ACHN (cell line): Measurements from ENCODE around the gene PATL1.

Source experiments
- DNase-seq: peaks from one replicate; pipeline ENCODE4 v3.0.0-alpha.2; 2015
- in situ Hi-C: cut with HindIII; loops from 2 replicates; pipeline ENCODE4 v1.10.0; 2017; ENCODE audit warnings: low sequenced_read_pairs, low pct_ligation_motif_present, low pct_unique_long_range_greater_than_20kb

The PATL1 gene

GRCh38 chr11:59625703-59626102 lies 43.1 kb downstream of the PATL1 start:
- in situ Hi-C loops, result no loop called here
- no peak for DNase-seq

DNA sequence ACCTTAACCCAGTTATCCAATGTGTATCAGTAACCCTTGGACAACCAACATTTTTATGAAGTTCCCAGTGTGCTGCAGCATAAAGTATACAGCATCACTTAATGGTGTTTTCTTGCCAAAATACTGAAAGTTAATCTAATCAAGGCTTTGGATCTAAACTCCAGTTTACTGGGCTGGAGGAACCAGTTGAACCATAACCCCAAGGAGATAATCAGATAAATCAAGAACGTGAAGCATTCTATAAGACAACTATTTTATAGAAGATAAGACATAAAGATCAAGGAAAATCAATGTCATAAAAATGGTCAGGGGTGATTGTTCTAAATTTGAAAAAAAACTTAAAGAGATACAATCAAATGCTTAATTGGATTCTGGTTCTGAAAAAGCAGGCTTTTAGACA lies 51.0 kb downstream of the PATL1 start:
- in situ Hi-C loops, result no loop called here
- no peak for DNase-seq

DNA sequence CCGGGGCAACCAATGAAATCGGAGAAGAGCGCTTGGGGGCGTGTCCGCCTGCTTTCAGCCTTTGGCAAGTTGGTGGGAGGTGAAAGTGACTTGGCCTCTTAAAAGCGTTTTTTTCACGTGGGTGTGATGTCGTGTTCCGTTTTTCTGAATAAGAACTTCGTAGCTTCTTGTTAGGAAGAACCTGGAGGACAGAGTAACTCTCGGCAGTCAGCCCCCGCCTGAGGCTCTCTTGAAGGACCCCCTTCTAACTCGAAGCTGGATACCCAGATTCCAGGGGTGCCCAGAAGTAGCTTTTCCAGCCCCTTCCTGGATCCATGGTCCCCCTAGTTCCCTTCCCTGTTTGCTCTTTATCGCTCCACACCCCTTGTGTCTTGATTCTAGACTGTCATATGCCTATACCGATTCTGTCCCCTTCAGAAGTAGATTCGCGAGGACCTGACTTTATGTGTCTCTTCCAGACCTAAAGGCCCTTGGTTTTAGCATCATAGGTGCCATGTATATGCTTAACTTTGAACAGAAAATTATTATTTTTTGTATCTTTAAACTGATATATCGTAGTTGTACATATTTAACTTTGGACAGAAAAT lies 52.3 kb downstream of the PATL1 start:
- in situ Hi-C loops, result no loop called here
- peak; percentile 10 for DNase-seq

- peak; percentile 99 for DNase-seq
- in situ Hi-C loops, result no loop called here
Measured at GRCh38 chr11:59615637-59616395, 53.0 kb downstream of the PATL1 start, which contains the start of gene OSBP. Gene OSBP (minus strand): TSS chr11:59615774. CDS start chr11:59615664, 110 bp downstream.

DNA sequence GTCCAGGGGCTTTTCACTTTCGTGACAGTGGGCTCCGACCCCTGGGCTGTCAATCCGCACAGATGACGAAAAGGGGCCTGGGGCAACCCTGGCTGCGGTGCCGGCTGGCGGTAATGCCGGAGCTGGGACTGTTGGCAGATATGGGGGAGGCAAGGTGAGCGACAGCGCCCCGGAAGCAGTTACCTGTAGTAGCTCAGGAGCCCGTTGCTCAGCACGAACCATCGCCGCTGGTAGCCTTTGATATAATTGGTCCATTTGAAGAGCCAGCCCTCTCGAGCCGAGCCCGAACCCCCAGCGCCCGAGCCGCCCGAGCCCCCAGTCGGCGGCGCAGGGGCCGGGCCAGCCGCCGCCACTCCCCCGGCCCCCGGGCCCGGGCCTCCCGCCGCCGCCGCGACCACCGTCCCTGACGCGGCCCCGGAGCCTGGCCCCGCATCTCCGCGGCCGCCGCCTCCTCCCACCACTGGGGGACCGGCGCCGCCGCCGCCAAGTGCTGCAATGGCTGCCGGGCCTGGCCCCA lies 53.7 kb downstream of the PATL1 start:
- DNase-seq, result peak; percentile 2

DNA sequence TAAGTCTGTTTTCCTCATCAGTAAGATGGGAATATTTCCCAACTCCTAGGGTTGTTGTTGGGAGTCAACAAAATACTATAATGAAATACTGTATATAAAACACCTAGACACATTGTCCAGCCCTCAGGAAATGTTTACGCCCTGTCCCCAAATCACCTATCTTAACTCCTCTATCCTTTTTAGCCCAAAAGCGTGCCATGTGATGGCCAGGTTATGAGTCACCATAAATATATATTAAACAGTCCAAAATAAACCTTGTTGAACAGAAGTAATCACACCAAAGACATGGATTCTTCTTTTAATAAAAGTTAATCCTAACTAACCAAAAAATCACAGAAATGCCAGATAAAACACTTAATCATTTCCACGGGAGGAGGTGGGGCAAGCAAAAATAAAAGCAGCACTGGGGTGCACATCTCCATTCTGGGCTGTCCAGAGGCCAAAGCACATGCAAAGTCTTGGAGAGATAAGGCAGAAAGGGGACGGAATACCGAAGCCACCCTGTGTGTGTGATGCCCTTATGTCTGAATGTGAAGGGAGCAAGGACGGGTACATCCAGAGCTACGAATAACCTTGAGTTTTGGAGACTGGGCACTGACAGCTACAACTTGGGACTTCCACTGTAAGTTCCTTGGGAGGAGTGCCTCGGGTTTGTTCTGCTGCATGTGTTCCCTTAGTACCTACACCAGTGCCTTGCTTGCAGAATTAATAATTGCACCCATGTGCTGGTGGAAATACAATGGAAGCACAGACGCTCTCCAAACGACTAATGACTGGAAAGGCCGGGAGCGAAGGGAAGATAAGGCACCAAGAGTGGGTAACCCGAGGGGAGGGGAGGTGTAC lies 54.3 kb downstream of the PATL1 start:
- in situ Hi-C loops, result no loop called here
- DNase-seq, result no peak

More for the DNA sequence above, 53.7 kb downstream of the PATL1 start:
- in situ Hi-C loops, result no loop called here

DNA sequence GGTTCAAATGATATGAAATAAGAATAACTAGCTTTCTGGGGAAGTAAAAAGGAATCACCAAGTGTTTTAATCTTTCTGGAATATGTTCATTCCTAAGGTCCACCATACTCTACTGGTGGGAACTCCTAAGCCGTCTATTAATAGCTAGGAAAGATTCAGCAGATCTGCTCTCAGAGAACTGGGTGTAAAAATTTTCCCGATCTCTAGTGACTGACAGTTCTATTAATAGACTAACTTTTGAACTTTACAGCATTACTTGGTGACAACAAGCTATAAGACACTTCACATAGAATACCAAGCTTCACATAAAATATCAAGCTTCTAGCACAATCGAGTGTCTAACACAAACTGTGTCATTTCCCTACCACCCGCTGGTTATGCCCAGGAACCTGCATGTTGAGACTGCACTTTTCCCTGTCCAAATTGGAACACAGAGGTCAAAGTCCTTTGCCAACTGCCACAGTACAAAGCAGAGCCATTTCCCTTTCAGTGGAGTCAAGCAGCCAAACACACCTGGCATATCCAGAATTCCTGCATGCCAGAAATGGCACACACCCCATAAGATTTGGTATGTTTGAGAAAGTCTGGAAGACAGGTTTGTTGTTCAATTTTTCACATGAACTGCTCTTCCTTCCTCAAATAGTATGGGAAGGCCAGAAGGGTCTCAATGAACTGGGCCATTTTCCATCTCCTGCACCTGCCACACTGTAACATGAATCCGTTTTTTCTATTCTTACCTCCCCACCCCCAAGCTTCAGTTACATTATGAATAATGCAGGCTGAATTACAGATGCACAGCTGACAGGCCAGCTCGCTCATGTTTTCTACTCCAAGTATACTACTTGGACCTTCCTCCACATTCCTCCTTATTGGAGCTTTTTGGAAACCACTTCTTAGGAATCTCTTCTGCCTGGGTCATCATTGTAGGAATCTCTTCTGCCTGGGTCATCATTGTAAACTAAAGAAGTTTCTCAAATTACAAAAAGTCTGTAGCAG lies 57.0 kb downstream of the PATL1 start:
- DNase-seq, result no peak
- in situ Hi-C loops, result no loop called here

GRCh38 chr11:59610289-59610688 lies 58.5 kb downstream of the PATL1 start:
- in situ Hi-C loops, result no loop called here
- DNase-seq, result no peak

GRCh38 chr11:59607703-59608454 lies 61.0 kb downstream of the PATL1 start:
- in situ Hi-C loops, result no loop called here
- no peak for DNase-seq

DNA sequence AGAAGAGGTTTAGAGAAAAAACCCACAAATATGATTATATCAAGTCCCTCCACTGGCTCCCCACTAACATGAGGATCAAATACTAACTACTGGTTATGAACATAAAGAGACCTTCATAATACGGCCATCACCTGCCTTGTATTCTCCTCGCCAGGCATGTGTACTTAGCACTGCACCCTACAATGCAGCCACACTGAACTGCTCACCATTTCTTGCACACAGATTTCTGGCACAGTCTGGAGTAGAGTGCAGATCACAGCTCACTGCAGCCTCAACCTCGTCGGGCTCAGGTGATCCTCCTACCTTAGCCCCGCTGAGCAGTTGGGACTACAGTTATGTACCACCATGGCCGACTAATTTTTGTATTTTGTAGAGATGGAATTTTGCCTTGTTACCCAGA lies 66.4 kb downstream of the PATL1 start:
- no peak for DNase-seq
- in situ Hi-C loops, result no loop called here

- no peak for DNase-seq
- in situ Hi-C loops, result no loop called here
Measured at GRCh38 chr11:59601788-59602187, 67.0 kb downstream of the PATL1 start.

DNA sequence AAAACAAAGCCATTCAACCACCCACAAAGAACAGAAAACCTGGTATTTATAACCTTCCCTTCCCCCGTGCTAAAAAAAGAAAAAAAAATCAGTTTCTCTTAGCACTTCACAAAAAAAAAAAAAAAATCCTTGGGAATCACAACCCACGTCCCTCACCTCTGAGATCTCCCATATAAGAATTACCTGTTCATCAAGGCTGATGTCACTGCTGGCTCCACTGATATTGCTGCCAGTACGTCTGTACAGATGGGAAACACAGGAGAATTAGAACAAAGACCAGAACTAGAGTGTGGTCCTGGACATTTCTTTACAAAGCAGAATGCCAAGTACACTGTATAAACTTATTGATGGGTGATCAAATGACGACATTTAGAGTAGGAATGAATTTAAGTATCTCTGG lies 68.2 kb downstream of the PATL1 start:
- DNase-seq, result no peak
- in situ Hi-C loops, result no loop called here

GRCh38 chr11:59600234-59600633 lies 68.6 kb downstream of the PATL1 start:
- no peak for DNase-seq
- in situ Hi-C loops, result no loop called here

GRCh38 chr11:59598961-59599360 lies 69.9 kb downstream of the PATL1 start:
- no peak for DNase-seq
- in situ Hi-C loops, result no loop called here
